HepG2 (cell line): ENCODE measurements around the gene FBXL12. TPM values are rescaled to one million over a fixed set of nuclear protein-coding genes. Genes with fewer than 3 reads are reported as not detected.

Experiments used
- ATF6 ChIP-seq: sonication (generic); formaldehyde crosslinking; conservative IDR thresholded peaks from 2 replicates; pipeline ENCODE4 v1.4.0; 2020; ENCODE audit warnings: missing genetic modification reagents
- ATRX ChIP-seq: sonication (generic); formaldehyde crosslinking; IDR thresholded peaks from 2 replicates; pipeline ENCODE4 v1.4.0; 2020; ENCODE audit warnings: missing genetic modification reagents, borderline replicate concordance
- DNMT3B ChIP-seq: conservative IDR thresholded peaks from 2 replicates; pipeline ENCODE4 v1.6.1; 2016; ENCODE audit warnings: missing biosample characterization, control low read depth
- ELF4 ChIP-seq: sonication (generic); formaldehyde crosslinking; IDR thresholded peaks from 2 replicates; pipeline ENCODE4 v1.5.0; 2020; ENCODE audit warnings: missing genetic modification reagents, mild to moderate bottlenecking, moderate library complexity, borderline replicate concordance
- GATAD2A ChIP-seq: IDR thresholded peaks from 2 replicates; pipeline ENCODE4 v1.6.1; 2016
- GRHL1 ChIP-seq: sonication (generic); formaldehyde crosslinking; conservative IDR thresholded peaks from 2 replicates; pipeline ENCODE4 v1.8.0; 2022; ENCODE audit warnings: missing genetic modification reagents
- MED1 ChIP-seq: sonication (generic); formaldehyde crosslinking; IDR thresholded peaks from 2 replicates; pipeline ENCODE4 v1.4.0; 2020; ENCODE audit warnings: missing genetic modification reagents
- MYC ChIP-seq: sonication (generic); formaldehyde crosslinking; IDR thresholded peaks from 2 replicates; pipeline ENCODE4 v1.9.0; 2021; ENCODE audit warnings: missing genetic modification reagents, borderline replicate concordance
- MYNN ChIP-seq: sonication (generic); formaldehyde crosslinking; IDR thresholded peaks from 2 replicates; pipeline ENCODE4 v1.4.0; 2020; ENCODE audit warnings: mild to moderate bottlenecking, low read depth, missing genetic modification reagents
- PRMT3 ChIP-seq: sonication (generic); formaldehyde crosslinking; IDR thresholded peaks from 2 replicates; pipeline ENCODE4 v1.8.1; 2022; ENCODE audit warnings: low read depth, mild to moderate bottlenecking, moderate library complexity, missing genetic modification reagents, borderline replicate concordance
- RBFOX2 ChIP-seq: fragments of 200-400 bp; formaldehyde crosslinking; IDR thresholded peaks from 2 replicates; pipeline ENCODE4 v1.6.1; 2017; ENCODE audit warnings: low read depth, mild to moderate bottlenecking, low read length
- RORA ChIP-seq: sonication (generic); formaldehyde crosslinking; IDR thresholded peaks from 2 replicates; pipeline ENCODE4 v1.5.0; 2020; ENCODE audit warnings: mild to moderate bottlenecking, missing genetic modification reagents, moderate library complexity
- SCMH1 ChIP-seq: sonication (generic); formaldehyde crosslinking; IDR thresholded peaks from 2 replicates; pipeline ENCODE4 v1.9.0; 2021; ENCODE audit warnings: missing genetic modification reagents, mild to moderate bottlenecking, borderline replicate concordance
- ZBTB2 ChIP-seq: sonication (generic); formaldehyde crosslinking; IDR thresholded peaks from 2 replicates; pipeline ENCODE4 v1.8.0; 2022; ENCODE audit warnings: low read depth, missing genetic modification reagents
- ZNF142 ChIP-seq: sonication (generic); formaldehyde crosslinking; IDR thresholded peaks from 2 replicates; pipeline ENCODE4 v1.4.0; 2020; ENCODE audit warnings: missing genetic modification reagents
- ZNF761 ChIP-seq: sonication (generic); formaldehyde crosslinking; conservative IDR thresholded peaks from 2 replicates; pipeline ENCODE4 v1.4.0; 2020; ENCODE audit warnings: mild to moderate bottlenecking, missing genetic modification reagents
- ZSCAN21 ChIP-seq: sonication (generic); formaldehyde crosslinking; IDR thresholded peaks from 2 replicates; pipeline ENCODE4 v1.8.0; 2022; ENCODE audit warnings: mild to moderate bottlenecking, missing genetic modification reagents, moderate library complexity, borderline replicate concordance
- polyA plus RNA-seq, 8 experiments: library from polyadenylated mRNA; depleted of rRNA in 3 of 8; stranded (reverse) in 7 of 8; unstranded in 1 of 8; fragments of >200 nt; fragmentation: Illumina TruSeq in 4 of 8; extraction: Trizol in 4 of 8; gene quantifications; 2 replicates each; pipeline versions ENCODE4 v1.2.1 to v1.2.3, GENCODE V29; 2011 to 2016; ENCODE audit warnings: low read depth in 4 of 8, missing spikeins in 1 of 8, mixed read lengths in 1 of 8; ENCODE audit not compliant: insufficient read depth in 1 of 8
- total RNA-seq, 5 experiments: library from RNA; depleted of rRNA; stranded (reverse); fragments of >200 nt; fragmentation: Illumina TruSeq; extraction: Trizol; gene quantifications; 2 replicates each; pipeline ENCODE4 v1.2.3, GENCODE V29; 2016; ENCODE audit warnings: low read depth in 1 of 5

Gene FBXL12
- total and polyA plus RNA-seq, 2 of the 13 experiments (the other 11 are each of a cell fraction or from before 2014, with no cell fraction given): 20.4 to 23.1 TPM

GRCh38 chr19:9768175-9769112 lies 50.4 kb downstream of the FBXL12 start, which contains the start of gene ZNF846 (continued):
- TF ChIP-seq GRHL1 (CRISPR knock-in tag) (no peak), ELF4 (CRISPR knock-in tag) (peak; percentile 89), RBFOX2 (peak; percentile 86), PRMT3 (no peak), ZSCAN21 (CRISPR knock-in tag) (no peak), ZNF142 (CRISPR knock-in tag) (no peak), ATRX (no peak), DNMT3B (no peak), GATAD2A (peak; percentile 65), MED1 (CRISPR knock-in tag) (peak; percentile 73), ATF6 (no peak), MYC (CRISPR knock-in tag) (peak; percentile 85; the same call in 1 of the 2 replicates), ZNF761 (CRISPR knock-in tag) (no peak), SCMH1 (no peak), ZBTB2 (CRISPR knock-in tag) (peak; percentile 45; the same call in 1 of the 2 replicates), MYNN (peak; percentile 70; the same call in 1 of the 2 replicates), RORA (no peak)
